ENCODE measurements around the gene FBN2.
A peak's percentile ranks its signal among the peaks of the same experiment; 100 is the strongest.

Gene FBN2

DNA sequence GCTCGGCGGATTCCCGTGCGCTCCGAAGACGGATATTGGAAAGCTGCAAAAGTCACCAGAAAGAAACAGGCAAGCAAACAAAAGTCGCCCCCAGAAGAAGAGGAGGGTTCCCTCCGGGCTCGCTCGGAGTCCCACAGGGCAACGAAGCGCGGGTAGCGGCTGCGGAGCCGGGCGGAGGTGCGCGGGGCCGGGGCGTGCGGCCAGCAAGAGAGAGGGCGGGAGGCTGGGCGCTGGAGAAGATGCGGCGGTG lies at the start of gene FBN2:
TSS of gene FBN2 (minus strand) at position 246 of the 250 bp plus-strand sequence. CDS start 642 bp downstream, outside the sequence.
- peak; percentile 76 for DNase-seq (ENCODE audit: low spot score)

DNA sequence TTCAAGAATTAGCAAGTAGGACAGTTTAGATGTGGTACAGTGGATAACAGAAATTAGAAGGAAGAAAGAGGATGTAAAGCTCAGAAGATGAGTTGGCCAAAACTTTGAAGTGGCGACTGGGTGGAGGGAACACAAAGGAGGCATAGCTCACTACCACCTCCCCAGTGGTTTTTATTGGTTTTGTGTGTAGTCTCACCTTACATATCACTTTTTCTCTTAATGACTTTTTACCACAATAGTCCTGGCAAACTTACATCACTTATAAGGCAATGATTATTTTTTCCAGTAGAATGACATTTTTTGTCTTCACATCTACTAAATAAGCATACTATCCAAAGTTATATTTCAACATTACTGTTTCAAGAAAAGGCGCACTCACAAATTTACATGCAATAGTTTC lies 49.2 kb upstream of the FBN2 start:
- DNase-seq (ENCODE audit: low spot score) = no peak

DNA sequence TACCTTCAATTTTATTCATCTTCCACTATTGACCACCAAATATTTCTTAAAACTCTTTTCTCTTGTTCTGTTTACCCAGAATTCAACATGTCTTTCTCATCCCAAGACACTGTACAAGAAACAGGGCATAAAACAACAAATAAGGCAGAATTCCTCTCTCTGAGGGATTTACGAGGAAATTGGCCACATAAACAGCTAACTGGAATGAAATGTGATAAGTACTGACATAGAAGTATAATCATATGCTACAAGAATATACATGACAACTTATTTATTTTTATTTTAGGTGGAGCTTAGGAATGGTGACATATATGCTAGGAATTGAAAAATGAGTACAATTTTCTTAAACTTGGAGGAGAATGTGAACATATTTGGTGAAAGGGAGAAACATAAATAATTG lies 48.8 kb upstream of the FBN2 start:
- no peak for DNase-seq (ENCODE audit: low spot score)

DNA sequence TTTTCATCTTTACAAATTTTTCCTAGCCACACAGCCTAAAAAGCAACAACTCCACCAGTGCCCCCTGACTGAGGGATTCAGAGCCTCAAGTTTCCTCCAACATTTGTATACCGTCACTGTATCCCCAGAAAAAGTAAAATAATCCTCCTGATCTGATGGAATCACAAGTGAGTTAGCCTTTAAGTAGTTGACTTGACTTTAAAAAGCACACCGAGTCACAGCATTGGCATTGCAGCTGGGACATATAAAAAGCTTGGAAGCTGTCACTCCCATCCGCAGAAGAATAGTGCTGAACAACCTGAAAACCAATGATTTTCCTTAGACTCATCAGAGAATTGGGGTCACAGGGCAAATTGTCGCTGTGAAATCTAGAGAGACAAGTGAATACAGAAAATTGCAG lies 41.6 kb upstream of the FBN2 start:
- DNase-seq (ENCODE audit: low spot score) = no peak

DNA sequence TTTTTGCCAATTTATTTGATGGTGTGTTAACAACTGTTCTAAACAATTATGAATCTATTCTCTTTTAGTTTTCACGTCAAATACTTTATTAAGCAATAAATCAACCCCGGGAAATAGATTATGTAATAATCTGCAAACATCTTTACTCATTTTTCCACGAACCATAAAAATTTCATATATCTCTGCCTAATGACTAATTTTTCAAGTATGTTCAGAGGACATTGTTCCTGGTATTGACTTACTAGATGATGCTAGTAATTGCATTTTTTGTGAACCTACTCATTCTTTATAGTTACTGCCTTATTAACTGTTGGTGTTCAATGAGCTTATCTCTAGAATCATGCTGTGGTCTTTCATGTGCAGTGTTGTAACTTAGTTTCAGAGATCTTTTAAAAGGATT lies 41.0 kb upstream of the FBN2 start:
- DNase-seq (ENCODE audit: low spot score) = no peak

DNA sequence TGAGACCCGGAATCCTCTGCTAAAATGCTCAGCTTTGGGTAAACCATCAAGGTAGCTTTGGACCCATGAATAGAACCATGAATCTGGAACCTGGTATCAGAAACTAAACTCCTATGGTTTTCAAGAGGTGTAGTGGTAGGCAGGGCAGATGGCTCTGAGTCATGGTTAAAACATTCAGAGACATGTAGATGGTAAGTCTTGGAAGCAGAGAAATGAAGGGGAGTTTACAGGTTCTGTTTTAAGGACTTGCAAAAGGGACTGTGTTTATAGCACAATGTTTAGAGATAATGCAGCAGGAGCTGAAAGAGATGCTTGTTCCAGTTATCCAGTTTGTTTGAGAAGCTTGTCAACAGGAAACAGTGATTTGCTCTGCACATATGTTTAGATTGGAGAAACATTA lies 36.0 kb upstream of the FBN2 start:
- no peak for DNase-seq (ENCODE audit: low spot score)

DNA sequence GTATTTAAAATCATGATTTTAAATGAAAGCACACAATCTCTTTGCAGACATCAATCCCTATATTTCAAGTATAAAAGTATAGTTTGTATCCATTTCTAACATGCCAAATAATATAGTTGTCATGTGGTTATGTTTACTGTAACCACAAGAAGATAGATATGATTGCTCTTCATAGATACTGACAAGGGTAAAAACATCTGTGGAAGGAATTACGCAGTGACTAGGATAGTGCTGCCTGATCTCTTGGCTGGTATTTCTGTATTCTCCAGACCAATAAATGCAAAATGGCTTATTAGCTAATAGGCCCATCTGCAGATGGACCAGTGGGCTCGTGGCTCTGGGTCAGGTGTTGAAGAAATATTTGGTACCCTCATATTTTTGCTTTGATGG lies 34.9 kb upstream of the FBN2 start:
- DNase-seq (ENCODE audit: low spot score) = no peak

DNA sequence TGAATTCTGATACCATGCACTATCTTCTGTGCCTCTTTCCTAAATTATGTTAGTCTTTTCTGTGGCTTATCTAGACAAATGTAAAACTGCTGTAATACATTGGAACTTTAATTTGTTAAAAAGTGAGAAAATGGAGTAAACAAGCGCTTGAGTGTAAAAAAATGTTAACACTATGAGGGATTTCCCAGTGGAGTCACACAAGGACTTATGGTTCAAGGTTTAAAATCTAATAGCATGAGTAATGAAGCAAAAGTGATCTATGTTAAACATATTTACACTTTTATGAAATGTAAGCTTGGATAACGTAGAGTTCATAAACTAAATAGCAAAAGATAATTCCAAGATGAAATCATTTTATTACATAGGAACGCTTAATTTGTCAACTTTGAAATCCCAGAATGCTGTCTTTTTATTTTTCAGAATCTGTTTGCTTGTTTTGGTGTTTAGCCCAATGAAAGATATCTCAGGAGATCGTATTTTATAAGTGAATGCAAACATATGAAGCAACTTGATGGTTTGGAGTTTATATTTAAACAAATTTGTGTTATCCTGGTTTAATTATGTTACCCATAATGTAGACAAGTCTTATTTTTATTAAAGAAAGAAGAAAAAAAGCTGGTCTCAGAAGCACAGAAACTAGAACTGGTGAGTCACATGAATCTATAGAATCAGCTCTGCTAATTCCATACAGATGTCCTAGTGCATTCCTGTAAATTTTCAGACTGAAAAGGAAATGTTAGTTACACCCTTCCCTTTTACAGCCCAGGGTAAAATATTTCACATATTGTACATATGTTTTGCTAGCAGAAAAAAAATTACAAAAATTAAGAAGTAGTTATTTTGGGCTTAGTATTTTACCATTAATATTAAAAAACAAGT lies 34.2 kb upstream of the FBN2 start:
- DNase-seq (ENCODE audit: low spot score) = no peak

DNA sequence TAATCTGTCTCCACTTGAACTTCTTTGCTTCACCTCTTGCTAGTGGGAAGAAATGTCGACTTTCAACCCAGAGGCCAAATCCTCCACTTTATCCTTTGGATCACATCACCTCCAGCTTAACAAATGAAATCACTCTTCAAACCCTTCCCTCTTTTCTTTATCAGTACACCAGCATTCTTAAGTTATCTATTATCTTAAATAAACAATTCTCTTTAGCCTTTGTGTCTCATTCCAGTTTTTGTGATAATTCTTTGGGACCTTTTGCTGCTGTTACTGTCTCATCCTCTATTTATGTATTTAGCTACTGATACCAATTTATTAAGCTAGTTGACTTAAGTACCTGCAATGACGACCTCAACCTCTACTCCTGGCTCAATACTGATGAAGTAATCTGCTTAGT lies 28.1 kb upstream of the FBN2 start:
- DNase-seq (ENCODE audit: low spot score) = no peak

DNA sequence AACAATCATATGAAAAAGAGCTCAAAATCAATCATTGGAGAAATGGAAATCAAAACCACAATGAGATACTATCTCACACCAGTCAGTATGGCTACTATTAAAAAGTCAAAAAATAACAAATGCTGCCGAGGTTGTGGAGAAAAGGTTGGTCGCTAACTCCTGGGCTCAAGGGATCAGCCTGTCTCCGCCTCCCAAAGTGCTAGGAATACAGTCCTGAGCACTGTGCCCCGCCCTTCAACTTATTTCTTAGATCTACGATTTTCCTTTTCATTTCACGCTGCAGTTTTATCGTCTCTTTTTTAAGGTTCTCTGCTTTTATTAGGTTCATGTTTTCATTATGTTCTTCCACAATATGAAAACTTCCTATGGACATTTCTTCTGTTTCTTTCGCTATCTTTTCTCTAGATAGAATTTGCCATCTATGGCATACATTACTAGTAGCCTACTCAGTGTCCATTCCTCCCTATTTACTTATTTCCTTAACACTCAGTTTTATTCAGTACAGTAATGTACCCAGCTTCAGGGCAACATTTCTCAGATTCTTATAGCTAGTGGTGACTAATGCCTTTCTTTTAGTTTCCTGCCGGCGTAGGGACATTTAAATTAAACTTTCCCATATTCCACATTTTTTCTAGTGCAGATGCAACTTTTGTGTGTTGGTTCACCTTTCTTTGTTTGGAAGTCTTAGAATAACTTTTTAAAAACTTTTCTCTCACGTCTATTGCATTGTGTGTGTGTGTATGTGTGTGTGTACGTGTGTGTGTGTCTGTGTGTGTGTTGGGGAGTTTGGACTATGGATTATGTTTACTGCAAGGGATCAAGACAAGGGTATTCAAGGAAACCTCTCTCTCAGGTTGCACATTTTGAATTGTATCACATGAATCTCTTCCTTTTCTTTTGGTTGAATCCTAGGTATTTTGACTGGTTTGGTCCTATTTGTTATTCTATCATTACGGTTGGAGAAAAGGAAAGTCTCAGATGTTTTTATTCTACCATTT lies 21.6 kb upstream of the FBN2 start:
- no peak for DNase-seq (ENCODE audit: low spot score)

DNA sequence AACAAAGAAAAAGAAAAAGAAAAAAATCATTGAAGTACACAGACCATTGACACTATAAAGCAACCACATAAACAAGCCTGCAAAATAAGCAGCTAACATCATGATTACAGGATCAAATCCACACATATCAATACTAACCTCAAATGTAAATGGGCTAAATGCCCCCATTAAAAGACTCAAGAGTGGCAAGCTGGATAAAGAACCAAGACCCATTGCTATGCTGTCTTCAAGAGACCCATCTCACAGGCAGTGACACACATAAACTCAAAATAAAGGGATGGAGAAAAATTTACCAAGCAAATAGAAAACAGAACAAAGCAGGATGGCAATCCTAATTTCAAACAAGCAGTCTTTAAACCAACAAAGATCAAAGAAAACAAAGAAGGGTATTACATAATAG lies 15.7 kb upstream of the FBN2 start:
- DNase-seq (ENCODE audit: low spot score) = no peak

DNA sequence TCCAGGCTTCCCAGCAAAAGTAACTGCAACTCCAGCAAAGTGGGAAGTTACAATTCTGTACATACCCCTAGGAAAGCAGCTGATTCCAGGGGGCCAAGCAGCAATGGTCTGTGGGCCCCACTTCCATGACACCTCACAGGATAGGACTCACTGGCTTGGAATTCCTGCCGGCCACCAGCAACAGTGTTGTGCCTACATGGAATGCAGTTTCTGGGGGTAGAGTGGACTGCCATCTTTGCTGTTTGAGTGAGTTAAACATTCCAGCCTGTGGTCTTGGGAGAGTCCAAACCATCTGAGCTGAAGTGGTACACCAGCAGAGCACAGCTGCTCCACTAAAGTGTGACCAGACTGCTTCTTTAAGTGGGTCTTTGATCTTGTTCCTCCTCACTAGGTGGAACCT lies 13.4 kb upstream of the FBN2 start:
- DNase-seq (ENCODE audit: low spot score) = no peak

DNA sequence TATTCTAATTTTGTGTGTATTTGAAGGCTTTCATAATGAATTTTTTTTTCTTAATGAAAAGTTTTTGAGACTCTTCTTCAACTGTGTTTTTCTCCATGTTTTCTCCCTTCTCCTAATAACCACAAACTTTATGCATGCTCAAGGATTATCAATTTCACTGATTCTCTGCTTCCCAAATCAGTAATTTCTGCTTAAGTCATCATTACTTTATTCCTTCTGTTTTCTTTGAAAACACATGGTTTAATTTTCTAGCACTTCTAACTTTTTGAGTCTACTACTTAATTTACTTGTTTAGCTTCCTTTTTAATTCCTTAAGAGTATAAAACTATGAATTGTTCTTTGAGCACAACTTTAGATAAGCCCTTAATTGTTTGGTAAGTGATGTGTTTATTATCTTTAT lies 11.5 kb upstream of the FBN2 start:
- DNase-seq (ENCODE audit: low spot score) = no peak

DNA sequence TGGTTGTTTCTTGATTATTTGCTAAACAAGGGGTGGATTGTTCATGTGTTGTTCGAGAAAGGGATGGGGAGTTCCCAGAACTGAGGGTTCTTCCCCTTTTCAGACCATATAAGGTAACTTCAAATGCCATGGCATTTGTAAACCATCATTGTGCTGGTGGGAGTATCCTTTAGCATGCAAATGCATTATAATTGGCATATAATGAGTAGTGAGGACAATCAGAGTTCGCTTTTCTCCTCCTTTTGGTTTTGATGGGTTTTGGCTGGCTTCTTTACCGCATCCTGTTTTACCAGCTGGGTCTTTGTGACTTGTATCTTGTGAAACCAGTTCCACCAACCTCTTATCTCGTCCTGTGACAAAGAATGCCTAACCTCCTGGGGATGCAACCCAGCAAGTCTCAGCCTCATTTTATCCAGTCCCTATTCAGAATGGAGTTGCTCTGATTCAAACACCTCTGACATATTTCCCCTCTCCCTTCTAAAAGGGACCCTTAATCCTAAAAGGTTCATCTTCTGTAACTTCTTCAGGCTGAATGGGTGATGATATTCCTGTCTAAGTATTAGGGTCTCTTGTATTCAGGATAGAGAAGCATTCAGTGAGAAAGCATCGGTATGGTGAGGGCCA lies 8.7 kb upstream of the FBN2 start:
- no peak for DNase-seq (ENCODE audit: low spot score)

DNA sequence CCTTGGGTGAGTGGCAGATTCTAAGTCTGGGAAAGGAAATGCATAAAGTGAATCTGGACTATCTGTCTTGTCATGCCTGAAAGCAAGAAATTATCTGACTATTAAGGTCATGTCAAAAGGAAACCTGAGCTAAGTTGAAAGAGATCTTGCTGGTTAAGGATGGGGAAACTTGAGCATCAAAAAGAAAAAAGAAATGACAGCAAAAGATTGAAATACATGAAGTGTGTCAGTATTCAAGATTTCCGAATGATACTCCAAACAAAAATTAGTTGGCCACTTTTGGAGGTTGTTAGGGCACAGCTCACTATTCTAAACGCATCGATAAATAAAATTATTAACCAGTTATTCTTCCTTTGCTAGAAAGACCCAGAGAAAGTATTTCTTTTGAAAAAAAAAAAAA lies 3.3 kb upstream of the FBN2 start:
- no peak for DNase-seq (ENCODE audit: low spot score)

DNA sequence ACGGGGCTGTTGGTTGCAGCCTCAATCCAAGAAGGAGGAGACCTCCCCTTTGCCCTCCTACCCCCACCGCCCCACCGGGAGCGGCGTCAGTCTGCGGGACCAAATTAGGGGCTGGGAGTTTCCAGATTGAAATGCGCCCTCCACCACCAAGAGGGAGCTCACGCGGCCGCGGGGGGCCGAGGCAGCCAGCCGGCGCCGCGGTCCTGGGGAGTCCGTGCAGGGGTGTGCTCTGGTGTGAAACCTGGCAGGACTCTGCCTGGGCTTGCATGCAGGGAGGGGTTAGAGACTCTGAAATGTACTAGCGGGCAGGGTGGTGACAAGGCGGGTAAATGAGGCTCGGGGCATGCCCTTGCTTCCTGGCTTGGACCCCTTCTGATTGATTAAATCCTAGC lies 989 bp upstream of the FBN2 start:
- DNase-seq (ENCODE audit: low spot score) = peak; percentile 20

DNA sequence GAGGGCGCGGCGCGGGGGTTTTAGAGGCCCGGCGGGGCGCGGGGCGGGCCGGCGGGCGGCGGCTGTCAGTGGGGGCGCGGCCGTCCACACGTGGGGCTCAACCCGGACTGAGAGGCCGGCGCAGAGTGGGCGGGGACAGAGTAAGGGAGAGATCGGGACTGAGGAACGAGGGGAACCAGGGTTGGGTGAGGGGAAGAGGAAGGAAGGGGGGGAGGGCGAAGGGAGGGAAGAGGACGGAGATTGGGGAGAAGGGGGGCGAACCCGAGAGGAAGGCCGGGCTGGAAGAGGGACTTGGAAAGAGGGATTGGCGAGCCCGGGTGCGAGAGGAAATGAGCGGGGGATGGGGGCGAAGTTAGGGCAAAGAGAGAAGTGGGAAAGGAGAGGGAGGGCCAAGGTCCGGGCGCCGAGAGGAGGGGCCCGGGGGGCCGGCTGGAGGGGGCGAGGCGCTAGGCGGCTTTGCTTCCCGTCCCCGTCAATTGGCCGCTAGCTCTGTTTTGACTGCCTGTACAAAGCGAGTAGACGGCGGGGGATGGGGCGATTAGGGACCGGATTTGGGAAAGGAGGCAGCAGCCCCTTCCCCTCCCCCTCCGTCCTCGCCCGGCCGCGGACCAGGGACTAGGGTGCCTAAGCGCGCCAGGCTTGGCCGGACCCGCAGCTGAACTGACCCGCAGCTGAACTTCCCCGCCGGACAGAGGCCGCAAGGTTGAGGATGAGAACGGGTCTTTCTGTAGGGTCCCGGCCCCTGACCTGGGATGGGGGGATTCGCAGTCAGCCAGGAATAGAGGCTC lies 399 bp upstream of the FBN2 start:
- no peak for DNase-seq (ENCODE audit: low spot score)

DNA sequence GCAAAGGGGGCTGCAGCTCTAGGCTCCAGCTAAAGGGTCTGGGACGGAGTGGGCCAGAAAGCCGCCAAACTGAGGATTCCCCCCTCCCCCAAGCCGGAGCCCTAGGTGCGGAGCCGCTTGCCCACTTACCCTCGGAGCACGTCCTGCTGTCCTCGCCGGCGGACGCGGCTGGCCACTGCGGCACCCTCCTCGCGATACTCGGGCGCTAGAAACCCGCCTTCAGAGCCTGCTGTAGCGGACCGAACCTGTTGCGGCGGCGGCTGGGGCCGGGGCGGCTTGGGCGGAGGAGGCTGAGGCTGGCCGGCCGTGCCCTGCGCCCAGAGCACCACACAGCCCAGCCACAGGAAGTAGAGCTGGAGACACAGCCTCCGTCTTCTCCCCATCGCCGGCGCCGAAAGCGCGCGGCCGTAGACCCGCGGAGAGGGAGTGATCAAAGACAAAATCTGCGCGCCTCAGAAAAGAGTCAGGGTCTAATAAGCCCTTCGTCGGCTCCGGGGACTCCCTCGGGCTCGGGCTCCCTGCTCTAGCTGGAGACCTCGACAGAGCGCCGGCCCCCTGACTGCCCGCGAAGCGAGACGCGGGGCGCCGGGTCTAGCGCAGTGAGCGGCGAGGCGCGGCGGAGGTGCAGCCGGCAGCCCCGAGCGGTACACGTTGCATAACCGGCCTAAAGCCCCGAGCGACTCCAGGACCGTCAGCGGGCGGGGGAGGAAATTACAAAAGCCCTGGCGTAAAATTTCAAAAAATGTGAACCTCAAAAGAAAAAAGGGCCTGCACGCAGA lies 635 bp downstream of the FBN2 start:
- peak; percentile 75 for DNase-seq (ENCODE audit: low spot score)

DNA sequence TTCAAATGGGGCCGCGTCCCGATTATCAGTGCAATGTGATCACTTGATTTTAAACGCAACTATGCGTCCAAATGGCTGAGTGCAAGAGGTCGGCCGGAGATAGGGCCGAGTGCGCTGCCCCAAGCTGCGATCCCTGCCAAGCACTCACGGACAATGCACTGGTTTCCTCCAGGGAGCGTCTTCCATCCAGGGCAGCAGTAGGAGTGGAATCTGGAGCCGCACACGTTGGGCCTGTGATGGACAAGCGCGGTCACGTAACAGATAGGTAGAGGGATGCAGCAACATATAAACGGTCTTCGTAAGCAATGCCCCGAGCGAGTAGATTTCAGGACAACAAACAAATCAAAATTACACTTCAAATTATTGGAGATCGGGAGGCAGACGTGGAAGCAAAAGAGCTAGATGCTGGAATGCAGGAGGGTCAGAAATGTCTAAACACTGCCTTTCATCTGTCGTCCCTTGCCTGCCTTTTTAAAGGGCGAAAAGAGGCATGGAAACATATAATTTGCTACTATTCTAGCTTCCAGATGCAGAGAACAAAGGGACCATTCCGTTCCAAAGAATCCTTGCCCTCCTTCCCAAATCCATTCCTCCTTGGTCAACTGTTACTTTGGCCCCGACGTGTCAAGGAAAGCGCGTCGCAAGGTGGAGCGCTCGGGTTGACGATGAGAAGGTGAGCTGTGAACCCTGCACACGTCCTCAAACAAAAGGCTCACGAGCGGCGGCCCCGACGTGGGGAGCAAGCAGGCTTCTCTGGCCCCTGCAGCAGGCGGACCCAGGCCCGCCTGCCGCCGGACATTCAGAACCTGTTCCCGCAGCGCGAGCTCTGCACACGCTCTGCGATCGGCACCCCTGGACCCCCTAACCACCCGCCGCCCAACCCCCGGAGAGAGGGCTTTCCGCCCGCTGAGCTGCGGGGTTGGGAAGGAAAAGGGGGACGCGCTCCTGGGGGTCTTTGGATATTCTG lies 1.5 kb downstream of the FBN2 start:
- peak; percentile 17 for DNase-seq (ENCODE audit: low spot score)

DNA sequence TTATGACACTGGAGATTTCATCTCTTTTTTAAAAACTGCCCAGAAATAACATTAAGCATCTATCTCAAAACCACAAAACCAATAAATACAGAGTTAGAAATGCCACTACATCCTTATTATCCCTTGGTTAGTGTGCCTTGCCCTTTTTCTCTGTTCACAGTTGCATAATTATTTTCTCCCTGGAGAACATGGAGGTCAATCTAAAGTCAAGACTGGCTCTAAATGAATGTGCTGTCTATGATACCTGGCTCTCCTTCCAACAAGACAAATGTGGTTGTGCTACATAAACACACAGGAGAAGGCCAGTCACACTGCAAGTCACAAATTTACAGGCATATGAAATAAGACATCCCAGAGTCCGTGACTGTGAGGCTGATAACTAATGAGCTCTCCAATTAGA lies 2.8 kb downstream of the FBN2 start:
- no peak for DNase-seq (ENCODE audit: low spot score)

Measured in D341Med (cell line).